Dendritic cell treated with granulocyte-macrophage colony-stimulating factor and Interleukin-4, amounts not matched to agents 40 ng/mL and 50 ng/mL, for 4 days (primary cell): ENCODE results near the gene HPN.
"Not testable (repeated sequence)": the region's sequence is repeated elsewhere in the genome, so short reads cannot be mapped to it uniquely, and the experiment has no call there.

Source experiments
- H3K27ac Mint-ChIP-seq: one replicate; pipeline ENCODE4 v1.8.0; 2022; ENCODE audit warnings: mild to moderate bottlenecking, mixed read lengths
- H3K27me3 Mint-ChIP-seq: one replicate; pipeline ENCODE4 v1.8.0; 2022; ENCODE audit warnings: mild to moderate bottlenecking, mixed read lengths
- H3K36me3 Mint-ChIP-seq: one replicate; pipeline ENCODE4 v1.8.0; 2022; ENCODE audit warnings: low read depth, mixed read lengths
- H3K4me1 Mint-ChIP-seq: one replicate; pipeline ENCODE4 v1.8.0; 2022; ENCODE audit warnings: low read depth, mixed read lengths
- H3K4me3 Mint-ChIP-seq: one replicate; pipeline ENCODE4 v1.8.0; 2022; ENCODE audit warnings: mild to moderate bottlenecking, moderate library complexity, mixed read lengths
- H3K9me3 Mint-ChIP-seq: one replicate; pipeline ENCODE4 v1.8.0; 2022; ENCODE audit warnings: mixed read lengths
- intact Hi-C: fragments of 100-400 bp; cut with micrococcal nuclease; formaldehyde crosslinking; loops from one replicate; pipeline ENCODE4 v1.15.0; 2022

HPN gene

GRCh38 chr19:35089554-35089953, 48.0 kb downstream of the HPN start:
- Mint-ChIP-seq H3K27ac (no peak overlapping the region), H3K36me3 (no peaks in the 10 kb centered on the region), H3K9me3 (no peaks in the 10 kb centered on the region), H3K4me1 (no peaks in the 10 kb centered on the region), H3K27me3 (peaks cover 28% of the 10 kb centered on the region), H3K4me3 (no peak overlapping the region)
- intact Hi-C loops: no loop called here

DNA sequence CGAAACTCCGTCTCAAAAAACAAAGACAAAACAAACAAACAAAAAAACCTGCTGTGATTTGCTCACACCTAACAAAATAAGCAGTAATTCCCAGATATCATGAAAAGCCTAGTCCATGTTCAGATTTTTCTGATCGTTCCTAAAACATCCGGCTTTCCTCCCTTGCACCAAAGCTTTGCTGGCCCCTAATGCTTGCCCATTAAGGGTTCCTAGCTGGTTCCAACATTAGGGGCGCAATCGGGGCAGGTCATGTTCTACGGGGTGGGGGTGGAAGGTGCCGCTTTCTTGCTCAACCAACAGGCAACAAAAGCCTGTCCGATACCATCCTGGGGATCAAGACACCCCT, 48.6 kb downstream of the HPN start:
- H3K4me3 Mint-ChIP-seq: no peak overlapping the region
- peaks cover 28% of the 10 kb centered on the region for H3K27me3 Mint-ChIP-seq
- intact Hi-C loops: loop anchor here (2.0 to 10.0 kb wide), 2 partner anchors 23 to 45 kb away; partner anchors contain the start of gene HPN
- no peak overlapping the region for H3K27ac Mint-ChIP-seq
- H3K4me1 Mint-ChIP-seq: no peaks in the 10 kb centered on the region
- H3K9me3 Mint-ChIP-seq: no peaks in the 10 kb centered on the region
- H3K36me3 Mint-ChIP-seq: no peaks in the 10 kb centered on the region

- Mint-ChIP-seq H3K9me3 (no peaks in the 10 kb centered on the region), H3K4me1 (no peaks in the 10 kb centered on the region), H3K27me3 (peaks cover 26% of the 10 kb centered on the region), H3K36me3 (no peaks in the 10 kb centered on the region), H3K4me3 (no peak overlapping the region), H3K27ac (no peak overlapping the region)
- intact Hi-C loops: loop anchor here (2.0 to 10.0 kb wide), 2 partner anchors 24 to 46 kb away; partner anchors contain the start of gene HPN
Measured at GRCh38 chr19:35090506-35091214, 49.1 kb downstream of the HPN start.

- intact Hi-C loops: loop anchor here (10.0 kb wide), 1 partner anchor 49 kb away; the partner anchor contains the start of gene HPN
- H3K4me1 Mint-ChIP-seq: no peaks in the 10 kb centered on the region
- H3K27ac Mint-ChIP-seq: no peak overlapping the region
Measured at GRCh38 chr19:35093430-35093829, 51.9 kb downstream of the HPN start.

GRCh38 chr19:35093941-35094647, 52.6 kb downstream of the HPN start:
- Mint-ChIP-seq H3K27me3 (peaks cover 26% of the 10 kb centered on the region), H3K9me3 (no peaks in the 10 kb centered on the region), H3K36me3 (no peaks in the 10 kb centered on the region), H3K4me1 (no peaks in the 10 kb centered on the region), H3K27ac (no peak overlapping the region), H3K4me3 (no peak overlapping the region)
- intact Hi-C loops: loop anchor here (10.0 kb wide), 1 partner anchor 49 kb away; the partner anchor contains the start of gene HPN

More at GRCh38 chr19:35093430-35093829, 51.9 kb downstream of the HPN start:
- no peaks in the 10 kb centered on the region for H3K9me3 Mint-ChIP-seq
- H3K36me3 Mint-ChIP-seq: no peaks in the 10 kb centered on the region
- H3K27me3 Mint-ChIP-seq: peaks cover 30% of the 10 kb centered on the region
- no peak overlapping the region for H3K4me3 Mint-ChIP-seq

DNA sequence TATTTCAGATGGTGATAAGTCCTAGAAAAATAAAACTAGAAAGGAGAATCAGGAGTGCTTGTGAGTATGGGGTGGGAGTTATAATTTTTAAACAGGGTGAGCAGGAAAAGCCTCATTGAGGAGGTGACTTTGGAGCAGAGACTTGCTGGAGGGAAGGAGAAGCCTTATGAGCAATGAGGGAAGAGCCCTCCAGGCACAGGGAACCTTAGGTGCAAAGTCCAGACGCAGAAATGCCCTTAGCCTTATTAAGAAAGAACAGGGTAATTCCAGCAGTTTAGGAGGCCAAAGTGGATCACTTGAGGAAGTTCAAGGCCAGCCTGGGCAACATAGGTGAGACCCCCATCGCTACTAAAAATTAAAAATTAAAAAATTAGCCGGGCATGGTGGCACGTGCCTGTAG, 53.1 kb downstream of the HPN start:
- peaks cover 22% of the 10 kb centered on the region for H3K27me3 Mint-ChIP-seq
- H3K27ac Mint-ChIP-seq: no peak overlapping the region
- no peaks in the 10 kb centered on the region for H3K9me3 Mint-ChIP-seq
- intact Hi-C loops: loop anchor here (10.0 kb wide), 1 partner anchor 50 kb away; the partner anchor contains the start of gene HPN
- no peaks in the 10 kb centered on the region for H3K4me1 Mint-ChIP-seq
- H3K4me3 Mint-ChIP-seq: no peak overlapping the region
- no peaks in the 10 kb centered on the region for H3K36me3 Mint-ChIP-seq

DNA sequence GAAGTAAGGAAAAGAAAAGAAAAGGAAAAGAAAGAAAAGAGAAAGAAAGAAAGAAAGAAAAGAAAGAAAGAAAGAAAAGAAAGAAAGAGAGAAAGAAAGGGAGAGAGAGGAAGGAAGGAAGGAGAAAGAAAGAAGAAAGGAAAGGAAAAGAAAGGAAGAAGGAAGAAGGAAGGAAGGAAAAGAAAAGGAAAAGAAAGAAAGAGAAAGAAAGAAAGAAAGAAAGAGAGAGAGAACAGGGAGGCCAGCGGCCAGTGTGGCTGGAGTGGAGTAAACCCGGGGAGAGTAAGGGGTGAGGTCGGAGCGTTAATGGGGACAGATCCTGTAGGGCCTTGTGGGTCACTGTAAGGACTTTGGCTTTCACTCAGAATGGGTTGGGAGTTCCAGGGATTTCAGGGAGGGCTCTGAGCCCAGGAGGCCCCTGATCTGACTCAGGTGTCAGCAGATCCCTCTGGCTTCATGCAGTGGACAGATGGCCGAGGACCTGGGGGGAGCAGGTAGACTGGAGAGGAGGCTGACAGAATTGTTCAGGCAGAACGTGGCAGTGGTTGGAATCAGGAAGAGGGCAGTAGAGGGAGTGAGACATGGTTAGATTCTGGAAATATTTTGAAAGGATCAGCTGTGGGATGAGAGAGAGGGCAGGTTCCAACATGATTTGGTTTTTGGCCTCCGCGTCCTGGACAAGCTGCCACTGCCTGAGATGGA, 54.3 kb downstream of the HPN start:
- H3K9me3 Mint-ChIP-seq: no peaks in the 10 kb centered on the region
- H3K4me1 Mint-ChIP-seq: no peaks in the 10 kb centered on the region
- H3K27me3 Mint-ChIP-seq: peaks cover 13% of the 10 kb centered on the region
- no peak overlapping the region for H3K4me3 Mint-ChIP-seq
- H3K27ac Mint-ChIP-seq: peak overlapping the region; percentile 0
- intact Hi-C loops: loop anchor here (10.0 kb wide), 1 partner anchor 51 kb away; the partner anchor contains the start of gene HPN
- no peaks in the 10 kb centered on the region for H3K36me3 Mint-ChIP-seq

- intact Hi-C loops: loop anchor here (10.0 kb wide), 1 partner anchor 54 kb away; the partner anchor contains the start of gene HPN
- Mint-ChIP-seq H3K36me3 (no peaks in the 10 kb centered on the region), H3K9me3 (no peaks in the 10 kb centered on the region), H3K27me3 (peaks cover 10% of the 10 kb centered on the region), H3K4me1 (no peaks in the 10 kb centered on the region), H3K4me3 (no peak overlapping the region), H3K27ac (no peak overlapping the region)
Measured at GRCh38 chr19:35098413-35099049, 57.0 kb downstream of the HPN start.

DNA sequence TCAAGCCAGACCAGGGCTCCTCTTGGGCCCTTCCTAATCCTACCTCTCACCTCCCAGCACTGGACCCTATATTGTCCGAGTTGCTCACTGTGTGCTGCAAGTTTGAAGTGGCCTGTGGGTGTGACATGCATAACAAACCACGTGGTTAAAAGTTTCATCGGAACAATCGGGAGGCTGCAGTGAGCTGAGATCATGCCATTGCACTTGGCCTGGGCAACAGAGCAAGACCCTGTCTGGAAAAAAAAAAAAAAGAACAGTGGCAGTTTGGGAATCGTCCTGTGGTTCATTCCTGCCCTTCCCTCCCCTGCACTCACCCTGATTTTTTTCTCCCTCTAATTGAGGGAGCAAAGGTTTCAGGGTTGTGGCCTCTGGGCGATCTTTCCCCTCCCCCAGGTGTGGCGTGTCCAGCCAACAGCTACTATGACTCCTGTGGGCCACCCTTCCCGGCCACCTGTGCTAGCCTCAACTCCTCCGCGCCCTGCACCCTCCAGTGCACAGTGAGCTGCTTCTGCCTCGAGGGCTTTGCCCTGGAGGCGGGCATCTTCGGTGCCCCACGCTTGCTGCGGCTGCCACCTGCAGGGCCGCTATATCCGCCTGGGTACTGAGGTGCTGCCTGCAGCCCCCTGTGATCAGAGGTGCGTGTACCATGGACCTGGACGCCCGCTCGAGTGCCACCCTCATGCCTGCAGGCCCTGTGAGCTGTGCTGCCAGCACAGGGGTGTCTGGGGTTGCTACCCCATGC, 57.8 kb downstream of the HPN start:
- Mint-ChIP-seq H3K4me1 (no peaks in the 10 kb centered on the region), H3K4me3 (no peak overlapping the region), H3K9me3 (no peaks in the 10 kb centered on the region), H3K27me3 (peaks cover 13% of the 10 kb centered on the region), H3K36me3 (no peaks in the 10 kb centered on the region), H3K27ac (no peak overlapping the region)
- intact Hi-C loops: loop anchor here (10.0 kb wide), 1 partner anchor 55 kb away; the partner anchor contains the start of gene HPN

DNA sequence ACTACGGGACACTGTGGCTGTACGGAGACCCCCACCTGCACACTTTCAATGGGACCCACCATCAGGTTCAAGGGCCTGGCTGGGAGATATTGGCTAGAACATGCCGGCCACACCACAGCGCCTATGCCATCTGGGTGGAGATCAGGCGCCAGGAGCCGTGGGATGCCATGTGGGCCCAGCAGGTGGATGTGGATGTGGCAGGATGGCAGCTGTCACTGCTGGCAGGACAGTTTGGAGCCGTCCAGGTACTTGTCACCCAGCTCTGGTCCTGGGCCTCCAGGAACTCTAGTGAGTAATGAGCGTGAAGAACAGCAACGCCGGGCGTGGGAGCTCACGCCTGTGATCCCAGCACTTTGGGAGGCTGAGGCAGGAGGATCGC, 58.4 kb downstream of the HPN start:
- Mint-ChIP-seq H3K9me3 (no peaks in the 10 kb centered on the region), H3K27me3 (peaks cover 13% of the 10 kb centered on the region)
- intact Hi-C loops: loop anchor here (10.0 kb wide), 1 partner anchor 55 kb away; the partner anchor contains the start of gene HPN

DNA sequence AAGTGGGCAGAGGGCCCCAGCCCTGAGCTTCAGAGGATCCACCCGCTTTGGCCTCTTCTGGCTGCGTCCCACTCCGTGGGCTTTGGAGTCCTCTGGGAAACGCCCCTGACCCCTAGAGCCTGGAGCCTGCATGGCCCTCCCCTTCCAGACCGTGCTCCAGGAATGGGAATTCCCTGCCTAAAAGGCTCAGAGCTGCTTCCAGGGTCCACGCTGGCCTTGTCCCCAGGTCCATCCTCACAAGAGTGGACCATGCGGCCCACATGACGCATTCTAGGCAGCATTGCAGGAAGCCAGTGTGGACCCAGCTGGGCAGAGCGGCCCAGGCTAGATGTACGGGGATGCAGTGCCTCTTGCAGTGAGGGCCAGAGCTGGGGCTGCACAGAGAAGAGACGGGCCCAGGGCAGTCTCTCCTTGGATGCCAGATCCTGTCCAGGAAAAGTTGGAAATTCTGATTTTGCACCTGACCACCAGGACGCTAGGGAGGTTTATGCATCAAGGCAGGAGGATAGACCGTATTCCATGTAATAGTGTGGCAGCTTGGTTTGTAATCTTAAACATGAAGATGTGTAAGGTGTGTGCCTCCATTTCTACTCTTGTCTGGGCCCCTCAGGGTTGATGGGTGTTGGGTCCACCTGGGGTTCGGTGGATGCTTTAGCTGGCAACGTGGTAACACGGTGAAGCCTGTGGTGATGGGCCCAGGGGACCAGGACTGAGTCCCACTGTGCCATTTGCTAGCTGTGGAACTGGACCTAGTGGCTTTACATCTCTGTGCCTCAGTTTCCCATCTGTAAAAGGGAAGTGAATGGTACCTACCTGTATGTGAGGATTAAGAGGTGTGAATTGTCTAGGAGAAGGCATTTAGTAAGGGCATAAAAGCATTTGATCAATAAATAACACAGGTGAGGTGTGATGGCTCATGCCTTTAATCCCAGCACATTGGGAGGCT, 59.3 kb downstream of the HPN start:
- no peaks in the 10 kb centered on the region for H3K4me1 Mint-ChIP-seq
- no peaks in the 10 kb centered on the region for H3K36me3 Mint-ChIP-seq
- no peak overlapping the region for H3K27ac Mint-ChIP-seq

More for the DNA sequence above, 58.4 kb downstream of the HPN start:
- Mint-ChIP-seq H3K4me1 (no peaks in the 10 kb centered on the region), H3K27ac (no peak overlapping the region), H3K36me3 (no peaks in the 10 kb centered on the region), H3K4me3 (no peak overlapping the region)

DNA sequence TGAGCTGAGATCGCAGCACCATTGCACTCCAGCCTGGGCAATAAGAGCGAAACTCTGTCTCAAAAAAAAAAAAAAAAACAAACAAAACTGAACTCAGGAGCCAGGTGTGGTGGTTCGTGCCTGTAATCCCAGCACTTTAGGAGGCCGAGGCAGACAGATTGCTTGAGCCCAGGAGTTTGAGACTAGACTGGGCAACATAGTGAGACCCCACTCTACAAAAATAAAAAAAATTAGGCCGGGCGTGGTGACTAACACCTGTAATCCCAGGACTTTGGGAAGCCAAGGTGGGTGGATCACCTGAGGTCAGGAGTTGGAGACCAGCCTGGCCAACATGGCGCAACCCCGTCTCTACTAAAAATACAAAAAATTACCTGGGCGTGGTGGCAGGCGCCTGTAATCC, 60.4 kb downstream of the HPN start:
- intact Hi-C loops, H3K4me1 Mint-ChIP-seq: not testable (repeated sequence)

More for the DNA sequence above, 59.3 kb downstream of the HPN start:
- H3K9me3 Mint-ChIP-seq: no peaks in the 10 kb centered on the region
- peaks cover 13% of the 10 kb centered on the region for H3K27me3 Mint-ChIP-seq
- H3K4me3 Mint-ChIP-seq: no peak overlapping the region
- intact Hi-C loops: no loop called here

More for the DNA sequence above, 60.4 kb downstream of the HPN start:
- not testable (repeated sequence) for H3K36me3 Mint-ChIP-seq, H3K9me3 Mint-ChIP-seq, H3K27ac Mint-ChIP-seq, H3K27me3 Mint-ChIP-seq, H3K4me3 Mint-ChIP-seq
